HG03432 (cell line): ENCODE data around the gene TRMT1.

Source experiments
- ATAC-seq: cut with Tn5 transposase; IDR thresholded peaks from one replicate; pipeline ENCODE4 v1.9.1; 2021; ENCODE audit warnings: mild to moderate bottlenecking, moderate library complexity; ENCODE audit not compliant: unreplicated experiment

The TRMT1 gene

GRCh38 chr19:13103581-13104359 lies 12.8 kb downstream of the TRMT1 start:
- ATAC-seq: no peak

DNA sequence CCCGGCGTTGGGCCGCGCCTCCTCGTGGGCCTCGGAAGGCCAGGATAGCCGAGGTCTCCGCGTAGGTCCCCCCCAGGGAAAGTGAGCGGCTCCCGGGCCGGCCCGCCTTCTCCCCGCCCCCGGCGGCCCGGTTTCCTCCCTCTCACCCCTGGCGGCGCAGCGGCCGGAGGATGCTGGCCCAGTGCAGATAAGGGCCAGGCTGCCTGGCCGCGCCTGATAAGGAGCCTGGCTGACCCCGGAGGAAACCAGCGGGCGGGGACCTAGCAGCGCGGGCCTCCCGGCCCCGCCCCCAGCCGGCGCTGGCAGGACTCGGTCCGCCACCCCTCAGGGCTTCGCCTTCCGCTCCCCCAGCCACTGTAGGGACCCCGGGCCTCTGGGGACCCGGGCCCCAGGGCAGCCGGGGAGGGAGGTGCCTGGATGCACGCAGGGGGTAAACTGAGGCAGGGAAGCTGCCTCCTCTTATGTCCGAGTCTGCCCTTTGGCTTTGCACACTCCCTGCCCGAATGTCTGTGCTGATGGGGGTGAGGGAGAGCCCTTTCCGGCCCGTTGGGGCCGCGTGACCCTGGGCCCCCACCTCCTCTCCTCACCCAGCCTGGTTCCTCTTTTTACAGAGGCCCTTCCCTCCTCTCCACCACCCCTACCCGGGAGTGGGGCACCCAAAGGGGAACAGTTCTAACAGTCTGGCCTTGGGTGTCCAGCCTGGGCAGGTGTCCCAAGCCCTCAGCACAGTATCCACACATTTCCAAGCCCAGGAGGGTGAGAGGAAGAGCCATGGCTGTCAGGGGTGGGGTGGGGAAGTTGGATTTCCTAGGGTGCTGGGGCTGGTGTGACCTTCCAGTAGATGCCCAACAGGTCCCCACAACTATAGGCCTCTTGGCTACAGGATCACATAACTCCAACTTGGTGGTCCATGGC lies 13.6 kb downstream of the TRMT1 start, which contains the start of gene LYL1:
TSS of gene LYL1 (minus strand) at position 193 of the 915 bp plus-strand sequence. CDS start 1,687 bp downstream, outside the sequence.
- peak; percentile 37 for ATAC-seq

DNA sequence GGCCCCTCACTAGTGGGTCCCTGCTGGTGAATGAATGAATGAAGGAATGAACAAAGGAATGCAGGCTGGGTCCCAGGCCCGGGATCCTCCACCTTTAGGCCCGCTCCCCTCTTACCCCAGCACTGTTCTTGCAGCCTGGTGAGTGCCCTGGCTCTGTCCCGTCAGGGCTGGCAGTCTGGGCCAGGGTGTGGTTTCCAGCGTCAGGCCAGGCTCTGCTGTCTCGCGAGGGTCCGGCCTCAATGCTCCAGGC lies 14.2 kb downstream of the TRMT1 start:
- ATAC-seq: peak; percentile 1

- ATAC-seq: no peak
Measured at GRCh38 chr19:13101590-13102415, 14.7 kb downstream of the TRMT1 start.

DNA sequence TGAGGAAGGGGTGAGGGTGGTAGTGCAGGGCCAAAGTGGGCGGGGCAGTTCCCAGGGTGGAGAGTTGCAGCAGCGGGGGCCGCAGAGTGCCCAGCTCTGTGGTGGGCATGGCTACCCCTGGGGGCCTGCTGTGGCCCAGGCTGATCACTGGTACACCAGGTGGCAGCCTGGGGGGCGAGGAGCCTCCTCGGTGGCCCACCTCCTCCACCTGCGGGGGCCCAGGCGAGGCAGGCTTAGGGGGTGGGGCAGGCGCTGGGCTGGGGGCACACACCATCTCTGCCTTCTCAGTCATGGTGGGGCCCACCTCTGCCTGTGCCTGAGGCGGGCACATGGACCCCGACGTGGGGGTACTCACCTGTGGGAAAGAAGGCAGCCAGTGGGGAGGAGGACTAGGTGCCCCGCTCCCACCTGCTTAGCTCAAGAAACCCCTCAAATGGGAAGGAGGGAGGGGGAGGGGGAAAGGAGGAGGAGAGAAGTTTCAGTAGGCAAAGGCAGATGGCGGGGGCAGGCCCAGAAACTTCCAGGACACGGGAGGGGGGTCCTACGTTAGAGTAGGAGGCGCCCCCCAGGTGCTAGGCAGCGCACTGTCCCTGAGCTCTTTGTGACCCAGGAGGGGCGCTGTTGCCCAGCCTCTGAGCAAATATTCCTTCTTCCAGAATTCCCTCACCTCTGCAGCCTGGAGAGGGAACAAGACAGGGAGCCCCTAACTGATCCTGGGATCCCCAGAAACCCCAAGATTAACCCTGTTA lies 15.5 kb downstream of the TRMT1 start:
- ATAC-seq: no peak

DNA sequence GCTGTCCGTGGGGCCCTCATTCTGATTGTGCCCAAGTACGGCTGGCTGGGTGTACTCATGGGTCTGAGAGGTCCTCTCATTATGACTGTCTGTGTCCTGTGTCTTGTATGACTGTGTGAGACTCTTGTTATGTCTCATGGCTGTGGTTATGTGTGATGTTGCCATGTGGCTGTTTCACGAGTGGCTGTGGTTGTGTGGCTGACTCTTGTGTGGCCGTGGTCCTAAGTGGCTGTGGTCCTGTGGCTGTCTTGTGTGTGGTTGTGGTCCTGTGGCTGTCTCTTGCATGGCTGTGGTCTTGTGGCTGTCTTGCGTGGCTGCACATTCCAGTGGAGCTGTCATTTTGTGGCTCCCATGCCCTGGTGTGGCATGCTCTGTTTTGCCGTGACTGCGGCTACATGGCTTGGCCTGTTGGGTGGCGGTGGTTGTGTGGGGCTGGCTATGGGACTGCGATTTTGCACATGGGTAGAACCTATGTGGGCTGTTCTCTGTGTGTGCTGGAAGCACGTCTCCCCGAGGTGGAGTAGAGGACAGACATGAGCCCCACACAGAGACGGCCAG lies 16.4 kb downstream of the TRMT1 start:
- no peak for ATAC-seq

DNA sequence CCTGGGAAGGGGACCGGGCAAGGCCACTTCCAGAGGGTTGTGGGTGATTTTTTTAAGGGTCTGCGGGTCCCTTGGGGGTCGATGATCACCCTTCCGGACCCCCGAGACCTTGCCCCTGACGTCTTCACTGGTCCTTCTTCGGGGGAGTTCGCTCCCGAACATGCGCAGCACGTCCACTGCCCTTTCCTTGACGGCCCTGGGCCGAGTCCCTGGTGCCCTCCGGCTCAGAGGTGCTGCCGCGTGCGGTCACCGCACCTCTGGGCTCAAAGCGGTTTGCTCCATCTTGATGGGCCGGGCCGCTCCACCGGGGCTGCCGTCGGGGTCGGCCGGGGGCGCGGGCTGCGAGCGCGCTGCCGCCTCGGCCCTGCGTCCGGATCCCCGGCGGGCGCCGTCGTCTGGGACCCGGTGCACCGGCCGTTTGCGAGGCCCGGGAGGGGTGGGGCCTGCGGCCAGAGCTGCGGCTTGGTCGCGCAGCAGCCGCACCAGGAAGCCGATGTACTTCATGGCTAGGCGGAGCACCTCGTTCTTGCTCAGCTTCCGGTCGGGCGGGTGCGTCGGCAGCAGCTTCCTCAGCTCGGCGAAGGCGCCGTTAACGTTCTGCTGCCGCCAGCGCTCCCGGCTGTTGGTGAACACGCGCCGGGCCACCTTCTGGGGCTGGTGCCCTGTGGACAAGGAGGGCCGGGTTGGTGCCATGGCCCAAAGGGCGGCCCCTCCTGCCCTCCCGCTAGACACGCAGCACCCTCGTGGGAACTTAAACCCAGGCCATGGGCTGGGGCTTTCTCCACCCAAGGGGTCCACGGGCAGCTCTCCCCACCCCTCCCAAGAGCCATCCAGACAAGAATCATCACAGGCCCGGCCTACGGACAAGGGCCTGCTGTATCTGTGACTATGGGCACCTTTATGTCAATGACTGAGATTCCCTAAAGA lies 17.2 kb downstream of the TRMT1 start:
- ATAC-seq: no peak

DNA sequence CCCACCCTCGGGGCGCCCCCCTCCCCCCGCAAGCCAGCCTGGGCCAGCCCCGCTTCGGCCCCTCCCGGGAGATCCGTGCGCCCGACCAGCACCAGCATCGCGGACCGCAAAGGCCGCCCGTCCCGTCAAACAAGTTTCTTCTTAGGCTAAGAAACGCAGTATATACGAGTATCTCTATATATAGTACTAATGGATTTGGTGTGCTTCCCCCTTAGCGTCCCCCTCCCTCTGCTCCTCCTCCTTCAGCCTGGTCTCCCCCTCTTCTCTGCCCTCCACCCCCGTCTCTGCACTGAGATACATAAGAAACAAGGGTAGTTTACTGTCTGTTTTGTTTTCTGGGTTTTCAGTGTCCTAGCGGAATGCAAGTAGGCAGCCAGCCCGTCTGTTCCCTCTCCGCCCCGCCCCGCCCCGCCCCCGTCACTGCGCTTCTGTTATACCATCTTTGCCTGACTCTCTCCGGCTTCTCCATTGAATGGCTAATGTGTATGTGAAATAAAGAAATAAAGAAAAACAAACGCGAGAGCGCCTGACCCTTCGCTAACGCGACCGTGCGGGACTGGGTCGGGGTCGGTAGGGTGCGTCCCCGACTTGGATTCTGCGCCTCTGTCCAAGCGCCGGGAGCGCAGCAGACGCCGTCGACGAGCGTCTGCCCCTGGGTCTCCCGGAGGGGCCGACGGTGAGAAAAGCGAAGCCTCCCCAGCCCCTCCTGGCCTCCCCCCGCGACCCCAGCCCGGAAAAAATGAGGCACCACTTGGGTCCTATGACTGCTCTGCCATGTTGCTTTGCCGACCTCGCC lies 18.1 kb downstream of the TRMT1 start:
- no peak for ATAC-seq

GRCh38 chr19:13097463-13098258 lies 18.9 kb downstream of the TRMT1 start:
- no peak for ATAC-seq

DNA sequence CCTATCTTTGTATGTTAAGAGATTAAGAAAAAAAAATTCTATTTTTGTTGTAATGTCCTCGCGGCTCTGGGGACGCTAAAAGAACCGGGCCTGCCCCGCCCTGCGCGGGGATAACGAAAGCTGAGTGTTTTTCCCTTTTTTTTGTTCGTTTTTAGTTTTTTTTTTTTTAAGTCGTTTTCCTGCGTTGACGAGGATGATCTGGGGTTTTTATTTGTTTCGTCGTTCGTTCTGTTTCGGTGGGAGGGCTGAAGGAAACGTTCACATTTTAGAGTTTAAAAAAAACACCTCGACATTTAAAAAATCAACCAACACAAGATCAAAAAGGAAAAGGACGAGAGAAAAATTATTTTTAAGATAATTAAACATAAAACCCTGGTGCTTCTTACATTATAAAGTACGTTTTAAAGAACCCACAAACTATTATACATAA lies 19.5 kb downstream of the TRMT1 start:
- ATAC-seq: no peak

GRCh38 chr19:13095934-13096927 lies 20.3 kb downstream of the TRMT1 start:
- ATAC-seq: no peak

- no peak for ATAC-seq
Measured at GRCh38 chr19:13095393-13095784, 21.2 kb downstream of the TRMT1 start.

DNA sequence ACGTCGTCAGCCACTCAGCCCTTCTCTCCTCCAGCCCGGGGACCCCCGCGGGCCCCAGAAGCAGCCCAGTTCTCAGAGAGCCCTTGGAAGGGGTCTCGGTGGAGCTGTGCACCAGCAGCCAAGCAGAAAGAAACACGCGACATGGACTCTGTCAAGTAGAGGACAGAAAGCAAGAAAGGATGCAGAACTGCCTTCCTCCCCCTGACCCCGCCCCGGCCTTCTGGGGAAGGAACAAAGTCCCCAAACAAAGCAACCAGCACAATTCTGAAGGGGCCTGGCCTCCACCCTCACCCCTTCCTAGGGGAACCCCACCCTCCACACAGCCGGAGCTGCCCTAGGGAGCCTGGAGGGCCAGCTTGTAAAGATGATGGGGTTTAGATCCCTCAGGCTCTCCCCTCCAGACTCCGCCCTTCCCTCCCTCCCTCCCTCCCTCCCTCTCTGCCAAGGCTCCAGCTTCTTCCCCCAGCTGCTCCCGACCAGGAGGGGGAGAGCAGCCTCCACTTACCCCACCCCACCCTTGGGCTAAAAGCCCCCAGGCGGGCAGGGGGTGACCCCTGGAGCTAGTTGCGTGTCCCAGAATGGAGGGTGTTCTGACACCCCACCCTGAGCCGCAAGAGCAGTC lies 21.7 kb downstream of the TRMT1 start:
- no peak for ATAC-seq

DNA sequence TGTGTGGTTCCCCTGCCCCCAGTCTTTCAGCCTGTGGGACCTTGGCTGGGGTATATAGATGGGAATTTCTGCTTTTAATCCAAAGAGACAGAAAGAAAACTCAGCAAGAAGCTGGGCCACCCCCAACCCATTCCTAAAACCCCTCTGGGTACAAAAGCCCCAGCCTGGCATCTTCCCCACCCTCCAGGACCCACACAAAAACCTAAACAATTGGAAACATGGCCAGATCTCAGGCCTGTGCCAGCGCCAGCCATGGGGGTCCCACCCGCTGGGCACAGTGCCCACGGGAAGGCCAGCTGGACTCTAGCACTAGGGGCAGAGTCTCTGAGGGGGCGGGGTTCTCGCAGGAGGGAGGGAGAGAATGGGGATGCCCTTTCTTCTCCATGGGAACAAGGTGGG lies 22.4 kb downstream of the TRMT1 start:
- no peak for ATAC-seq

DNA sequence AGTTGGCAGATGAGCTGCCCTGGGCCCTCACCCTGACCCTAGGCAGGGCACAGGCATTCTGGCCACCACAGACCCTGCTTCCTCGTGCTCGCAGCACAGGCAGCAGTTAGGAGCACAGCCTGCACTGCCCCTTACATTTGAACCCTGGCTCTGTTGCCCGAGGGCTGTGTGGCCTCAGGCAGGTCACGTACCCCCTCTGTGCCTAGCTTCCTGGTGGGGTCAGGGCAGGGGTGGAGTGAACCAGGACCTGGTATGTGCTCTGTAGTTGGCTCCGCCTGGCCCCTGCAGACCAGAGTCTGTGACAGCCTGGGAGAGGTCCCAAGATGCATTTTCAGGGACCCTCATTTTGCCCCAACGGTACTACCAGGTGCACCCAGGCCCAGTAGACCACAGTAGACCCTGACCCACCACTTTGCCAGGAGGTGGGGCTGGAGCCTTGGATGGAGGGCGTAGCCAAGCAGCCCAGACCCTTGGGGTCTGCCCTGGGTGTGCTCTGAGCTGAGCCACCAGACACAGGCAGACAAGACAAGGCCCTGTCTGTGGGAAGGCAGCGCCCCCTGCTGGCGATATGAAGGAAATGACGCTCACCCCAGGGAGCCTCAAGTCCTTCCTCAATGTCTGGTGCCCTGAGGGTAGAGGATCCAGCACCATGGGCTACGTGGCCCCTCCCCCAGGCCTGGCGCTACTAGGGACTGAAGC lies 23.0 kb downstream of the TRMT1 start:
- peak; percentile 50 for ATAC-seq
